Measurements from ENCODE around the gene HPSE2. TPM values are rescaled to one million over a fixed set of nuclear protein-coding genes. Genes with fewer than 3 reads are reported as not detected.

Gene HPSE2
- total RNA-seq, 2 donors from 2014 or later: 0.76 to 2.8 TPM

Small RNA genes lying within 50 kb of the gene (microRNA-seq; reads per million reads assigned to microRNA genes)
- gene MIR4685: 3.2 to 4.1 reads per million in 2 donors
- 2.1 to 8.2 reads per million in 2 donors for gene MIR6507

Other genes starting within 250 kb of the HPSE2 start
- under 1 TPM; 0.24 to 0.36 TPM for gene CNNM1, start 93.5 kb upstream of the HPSE2 start, total RNA-seq
- gene GOT1, start 194.8 kb upstream of the HPSE2 start, total RNA-seq: 100 to 1,000 TPM in 1 of 2 donors, 10 to 100 TPM in 1; 91.5 to 107 TPM